ENCODE results near the gene GBGT1. TPM values are rescaled to one million over a fixed set of nuclear protein-coding genes. Genes with fewer than 3 reads are reported as not detected.

The GBGT1 gene
- total RNA-seq, 2 donors from 2014 or later, result 10.8 to 12.8 TPM

- peak; percentile 1 to 21 for ATAC-seq
- DNase-seq, result peak; percentile 54
- intact Hi-C loops (cut with DNase I), result no loop called here
Observed at GRCh38 chr9:133137451-133138231, 26.1 kb downstream of the GBGT1 start.

- peak; percentile 81 for DNase-seq
- ATAC-seq, result peak; percentile 20 to 69
- intact Hi-C loops (cut with DNase I), result no loop called here
Observed at GRCh38 chr9:133135146-133135745, 28.5 kb downstream of the GBGT1 start.

- ATAC-seq (no peak), DNase-seq (no peak)
- intact Hi-C loops (cut with DNase I), result no loop called here
Observed at GRCh38 chr9:133134388-133135145, 29.1 kb downstream of the GBGT1 start.

- intact Hi-C loops (cut with DNase I), result no loop called here
- DNase-seq (peak; percentile 91), ATAC-seq (peak; percentile 79 to 89)
Observed at GRCh38 chr9:133133681-133134387, 29.9 kb downstream of the GBGT1 start.

GRCh38 chr9:133132174-133132573 is 31.5 kb downstream of the GBGT1 start:
- intact Hi-C loops (cut with DNase I), result no loop called here
- ATAC-seq, result no peak
- no peak for DNase-seq

GRCh38 chr9:133131506-133131905 is 32.2 kb downstream of the GBGT1 start:
- ATAC-seq, result no peak
- no peak for DNase-seq
- intact Hi-C loops (cut with DNase I), result no loop called here

- DNase-seq, result no peak
- intact Hi-C loops (cut with DNase I), result no loop called here
- no peak for ATAC-seq
Observed at GRCh38 chr9:133130685-133131244, 32.9 kb downstream of the GBGT1 start.

GRCh38 chr9:133129001-133129795 is 34.5 kb downstream of the GBGT1 start:
- intact Hi-C loops (cut with DNase I), result no loop called here
- ATAC-seq, result peak in 1 of 2 donors; percentile 1
- DNase-seq, result no peak

- intact Hi-C loops (cut with DNase I), result no loop called here
- DNase-seq, result no peak
- ATAC-seq, result no peak
Observed at GRCh38 chr9:133128152-133128551, 35.6 kb downstream of the GBGT1 start.

- peak; percentile 74 for DNase-seq
- intact Hi-C loops (cut with DNase I), result no loop called here
- peak; percentile 19 to 39 for ATAC-seq
Observed at GRCh38 chr9:133127340-133127981, 36.3 kb downstream of the GBGT1 start.

- intact Hi-C loops (cut with DNase I), result no loop called here
- peak in 1 of 2 donors; percentile 1 for ATAC-seq
- no peak for DNase-seq
Observed at GRCh38 chr9:133126697-133127339, 36.9 kb downstream of the GBGT1 start.

GRCh38 chr9:133125941-133126696 is 37.6 kb downstream of the GBGT1 start:
- ATAC-seq (peak; percentile 5 to 38), DNase-seq (peak; percentile 68)
- intact Hi-C loops (cut with DNase I), result no loop called here

- DNase-seq (no peak), ATAC-seq (no peak)
- intact Hi-C loops (cut with DNase I), result no loop called here
Observed at GRCh38 chr9:133124907-133125275, 38.8 kb downstream of the GBGT1 start.

GRCh38 chr9:133124123-133124906 is 39.4 kb downstream of the GBGT1 start:
- ATAC-seq, result no peak
- intact Hi-C loops (cut with DNase I), result no loop called here
- no peak for DNase-seq

GRCh38 chr9:133122935-133123611 is 40.6 kb downstream of the GBGT1 start:
- DNase-seq (peak; percentile 65), ATAC-seq (peak in 1 of 2 donors; percentile 1)
- intact Hi-C loops (cut with DNase I), result no loop called here

- ATAC-seq, result no peak
- DNase-seq, result no peak
Observed at GRCh38 chr9:133122605-133122934, 41.1 kb downstream of the GBGT1 start.

More at GRCh38 chr9:133122605-133122934, 41.1 kb downstream of the GBGT1 start:
- intact Hi-C loops (cut with DNase I), result no loop called here

All from left cardiac atrium (tissue), 4 donors.